ENCODE measurements around the gene PPP2R2D.
"Not testable (repeated sequence)": the region's sequence is repeated elsewhere in the genome, so short reads cannot be mapped to it uniquely, and the experiment has no call there.

PPP2R2D gene

DNA sequence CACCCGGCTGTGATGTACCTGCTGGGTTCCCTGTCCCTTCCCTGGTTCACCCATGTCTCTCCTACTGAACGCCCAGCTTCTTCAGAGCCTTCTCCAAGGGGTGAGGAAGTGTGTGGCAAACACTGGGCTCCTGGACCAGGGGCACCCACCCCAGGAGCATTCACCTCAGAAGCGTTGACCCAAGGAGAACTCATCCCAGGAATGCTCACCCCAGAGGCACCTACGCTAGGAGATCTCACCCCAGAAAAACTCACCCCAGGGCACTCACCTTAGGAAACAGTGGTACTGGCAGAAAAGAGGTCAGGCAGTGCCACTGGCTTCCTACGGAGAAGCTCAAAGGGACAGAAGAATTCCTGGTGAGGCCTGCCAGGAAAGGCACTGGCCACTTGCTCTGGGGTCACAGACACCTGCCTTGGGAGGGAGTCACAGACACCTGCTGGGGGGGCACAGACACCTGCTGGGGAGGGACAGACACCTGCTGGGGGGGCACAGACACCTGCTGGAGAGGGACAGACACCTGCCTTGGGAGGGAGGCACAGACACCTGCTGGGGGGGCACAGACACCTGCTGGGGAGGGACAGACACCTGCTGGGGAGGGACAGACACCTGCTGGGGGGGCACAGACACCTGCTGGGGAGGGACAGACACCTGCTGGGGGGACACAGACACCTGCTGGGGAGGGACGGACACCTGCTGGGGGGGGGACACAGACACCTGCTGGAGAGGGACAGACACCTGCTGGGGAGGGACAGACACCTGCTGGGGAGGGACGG, 17.0 kb upstream of the PPP2R2D start:
- H3K4me3 ChIP-seq, H3K27ac ChIP-seq: not testable (repeated sequence)

DNA sequence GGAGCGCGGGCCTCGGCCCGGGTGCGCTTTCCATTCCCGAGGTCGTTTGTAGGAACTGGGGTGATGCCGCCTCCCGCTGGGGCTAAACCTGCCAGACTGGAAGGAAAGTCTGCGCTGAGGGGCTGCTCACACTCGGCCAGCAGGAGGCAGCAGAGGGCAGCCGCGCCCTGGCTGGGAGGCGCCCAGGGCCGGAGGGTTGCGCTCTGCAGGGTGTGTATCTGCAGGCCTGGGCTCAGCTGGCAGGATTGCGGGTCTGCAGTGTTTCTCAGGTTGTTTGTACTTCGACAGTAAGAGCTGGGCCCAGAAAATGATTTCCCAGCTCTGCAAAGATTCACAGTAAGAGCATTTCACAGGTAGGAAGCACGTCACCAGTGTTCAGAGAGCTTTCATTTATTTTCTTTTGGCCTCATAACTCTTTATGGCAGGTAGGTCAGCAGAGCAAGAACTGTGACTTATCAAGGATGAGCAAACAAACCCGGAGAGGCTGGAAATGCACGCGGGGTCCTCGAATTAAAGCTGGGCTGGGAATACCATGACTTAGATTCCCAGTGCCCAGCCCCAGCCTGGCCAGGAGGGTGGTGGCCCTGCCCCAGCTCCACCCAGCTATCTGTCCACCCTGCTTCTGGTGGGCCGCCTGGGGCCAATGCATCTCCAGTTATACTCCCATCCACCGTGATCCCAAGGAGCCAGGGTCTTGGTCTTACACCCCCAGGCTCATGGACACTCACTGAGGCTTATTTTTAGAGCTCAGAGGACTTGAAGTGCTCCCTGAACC, 15.2 kb upstream of the PPP2R2D start:
- Histone ChIP-seq H3K27ac (no peak overlapping the region), H3K4me3 (no peak overlapping the region)

DNA sequence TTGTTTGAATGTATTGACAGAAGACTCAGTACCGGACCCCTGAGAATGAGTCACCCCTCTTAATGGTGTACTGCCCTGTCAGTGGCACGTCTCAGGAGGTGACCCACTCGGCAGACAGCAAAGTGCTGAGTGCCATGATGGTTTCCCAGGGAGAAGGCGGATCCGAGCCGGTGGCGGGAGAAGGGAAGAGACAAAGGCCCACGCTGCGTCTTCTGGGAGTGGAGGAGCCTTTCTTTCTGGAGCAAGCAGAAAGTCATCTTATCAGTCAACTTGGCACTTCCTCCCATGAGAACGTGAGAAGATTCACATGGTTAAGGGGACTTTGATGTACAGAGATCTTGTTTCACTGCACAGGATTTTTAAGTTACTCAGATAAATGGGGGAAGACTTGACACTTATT, 14.6 kb upstream of the PPP2R2D start:
- no peak overlapping the region for H3K27ac ChIP-seq
- H3K4me3 ChIP-seq = no peak overlapping the region

GRCh38 chr10:131888186-131888604, 12.6 kb upstream of the PPP2R2D start:
- Histone ChIP-seq H3K27ac (no peak overlapping the region), H3K4me3 (no peak overlapping the region)

DNA sequence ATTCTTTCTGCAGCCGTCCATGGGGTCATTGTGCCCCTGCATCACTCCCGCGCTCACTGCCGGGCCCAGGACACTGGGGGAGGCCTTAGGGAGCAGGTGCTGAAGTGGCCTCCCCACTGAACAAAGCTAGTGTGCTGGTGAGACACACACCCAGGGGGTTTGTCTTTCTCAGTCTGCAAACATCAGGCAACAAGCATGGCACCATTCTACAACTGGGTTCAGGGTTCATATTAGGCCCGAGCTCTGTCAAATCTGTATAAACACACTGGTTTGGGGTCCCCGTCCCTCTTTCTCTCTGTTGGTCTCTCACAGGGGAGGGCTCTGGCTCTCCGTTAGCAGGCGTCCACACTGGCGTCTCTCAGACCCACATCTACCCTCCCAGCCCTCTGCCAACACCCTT, 11.1 kb upstream of the PPP2R2D start:
- Histone ChIP-seq H3K4me3 (no peak overlapping the region), H3K27ac (no peak overlapping the region)

- Histone ChIP-seq H3K4me3 (no peak overlapping the region), H3K27ac (no peak overlapping the region)
Measured at GRCh38 chr10:131890276-131891195, 10.3 kb upstream of the PPP2R2D start.

GRCh38 chr10:131891196-131891928, 9.4 kb upstream of the PPP2R2D start:
- Histone ChIP-seq H3K27ac (no peak overlapping the region), H3K4me3 (no peak overlapping the region)

DNA sequence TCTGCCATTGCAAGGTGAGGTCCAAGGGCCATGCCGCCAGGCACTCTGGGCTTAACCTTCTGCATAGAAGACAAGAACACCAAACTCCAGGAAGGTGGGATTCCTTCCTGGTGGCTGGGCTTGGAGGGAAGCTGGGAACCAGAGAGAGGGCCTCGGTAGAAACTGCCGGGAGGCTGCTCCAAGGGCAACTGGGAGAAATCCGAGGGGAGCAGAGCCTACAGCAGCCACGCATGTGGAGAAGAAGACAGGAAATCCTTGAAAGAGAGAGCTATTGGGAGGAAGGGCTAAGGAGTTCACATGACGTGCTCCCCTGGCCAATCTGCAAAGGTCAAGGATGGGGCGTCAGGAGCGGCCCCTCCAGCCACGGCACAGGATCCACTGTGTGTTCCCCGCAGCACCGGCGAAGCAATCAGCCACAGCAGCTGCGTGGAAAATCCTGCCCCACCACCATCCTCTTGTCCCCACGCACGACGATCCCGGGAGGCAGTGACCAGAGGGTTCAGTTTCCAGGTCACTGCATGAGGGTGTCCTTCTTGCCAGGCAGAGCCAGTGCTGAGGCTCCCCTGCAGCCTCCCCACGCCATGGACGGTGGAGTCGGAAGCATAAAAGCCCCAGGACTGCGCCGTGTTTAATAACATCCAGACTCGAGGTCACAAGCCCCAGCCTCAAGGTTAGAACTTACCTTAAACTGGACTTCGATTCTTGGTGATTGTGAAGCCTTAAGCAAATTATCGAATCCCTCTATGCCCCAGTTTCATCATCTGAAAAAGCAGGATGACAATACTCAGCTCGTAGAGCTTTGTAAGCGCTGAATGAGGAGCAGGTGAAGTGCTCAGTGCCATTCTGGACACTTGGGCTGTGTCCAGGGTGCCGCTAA, 8.6 kb upstream of the PPP2R2D start:
- H3K27ac ChIP-seq = no peak overlapping the region
- no peak overlapping the region for H3K4me3 ChIP-seq

- Histone ChIP-seq H3K27ac (no peak overlapping the region), H3K4me3 (no peak overlapping the region)
Measured at GRCh38 chr10:131892806-131893675, 7.8 kb upstream of the PPP2R2D start.

GRCh38 chr10:131895116-131895515, 5.7 kb upstream of the PPP2R2D start:
- Histone ChIP-seq H3K4me3 (no peak overlapping the region), H3K27ac (no peak overlapping the region)

DNA sequence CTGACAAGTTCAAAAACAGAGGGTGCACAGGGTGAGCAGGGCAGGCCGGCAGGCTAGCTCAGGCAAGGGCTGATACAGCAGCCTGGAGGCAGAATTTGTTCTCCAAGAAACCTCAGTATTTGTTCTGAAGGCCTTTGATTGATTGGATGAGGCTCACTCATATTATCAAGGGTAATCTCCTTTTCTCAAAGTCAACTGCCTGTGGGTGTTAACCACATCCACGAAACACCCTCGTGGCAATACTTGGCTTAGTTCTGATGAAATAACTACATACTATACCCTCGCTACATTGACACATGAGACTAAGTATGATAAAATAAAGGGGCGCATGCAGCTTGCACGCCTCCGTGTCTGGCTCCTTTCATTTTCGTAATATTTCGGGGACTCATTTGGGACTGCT, 4.4 kb upstream of the PPP2R2D start:
- H3K4me3 ChIP-seq = no peak overlapping the region
- no peak overlapping the region for H3K27ac ChIP-seq

- Histone ChIP-seq H3K4me3 (no peak overlapping the region), H3K27ac (no peak overlapping the region)
Measured at GRCh38 chr10:131897297-131897899, 3.4 kb upstream of the PPP2R2D start.

GRCh38 chr10:131898061-131898460, 2.7 kb upstream of the PPP2R2D start:
- no peak overlapping the region for H3K4me3 ChIP-seq
- H3K27ac ChIP-seq = no peak overlapping the region

DNA sequence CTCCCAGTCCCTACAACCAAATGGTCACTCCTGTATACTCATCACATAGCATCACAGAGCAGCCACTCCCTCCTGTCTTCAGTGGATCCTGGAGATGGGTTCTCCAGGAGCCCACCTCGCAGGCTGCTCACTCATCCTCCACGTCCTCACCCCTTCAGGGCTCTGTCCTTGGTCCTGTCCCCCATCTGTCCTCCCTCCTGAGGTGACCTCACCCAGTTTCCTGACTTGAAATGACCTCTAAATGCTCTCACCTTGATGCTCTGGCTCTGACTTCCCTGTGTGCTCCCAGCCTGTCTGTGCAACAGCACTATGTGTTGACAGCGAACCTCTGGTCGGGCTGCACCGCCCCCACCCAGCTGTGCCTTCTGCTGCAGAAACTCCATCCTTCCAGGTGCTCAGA, 2.1 kb upstream of the PPP2R2D start:
- no peak overlapping the region for H3K4me3 ChIP-seq

GRCh38 chr10:131899116-131899690, 1.6 kb upstream of the PPP2R2D start:
- no peak overlapping the region for H3K27ac ChIP-seq
- no peak overlapping the region for H3K4me3 ChIP-seq

More for the DNA sequence above, 2.1 kb upstream of the PPP2R2D start:
- H3K27ac ChIP-seq = no peak overlapping the region

GRCh38 chr10:131899695-131900349, 986 bp upstream of the PPP2R2D start:
- Histone ChIP-seq H3K4me3 (peak overlapping the region; percentile 65 to 99 (median 85)), H3K27ac (peak overlapping the region in 16 of 21 experiments; percentile 75 to 99 (median 94))

All from skin epidermis (tissue), 12 donors.